ENCODE data around the gene FAM163B. TPM values are rescaled to one million over a fixed set of nuclear protein-coding genes. Genes with fewer than 3 reads are reported as not detected.

Gene FAM163B
- total RNA-seq, 1 experiment from 2014 or later, result 2.0 TPM

- H3K27me3 Mint-ChIP-seq (ENCODE audit: low read depth), result no peaks in the 10 kb centered on the region
- DNase-seq (ENCODE audit: low spot score), result no peak
These were observed 32.1 kb upstream of the FAM163B start for GRCh38 chr9:133641396-133641655.

DNA sequence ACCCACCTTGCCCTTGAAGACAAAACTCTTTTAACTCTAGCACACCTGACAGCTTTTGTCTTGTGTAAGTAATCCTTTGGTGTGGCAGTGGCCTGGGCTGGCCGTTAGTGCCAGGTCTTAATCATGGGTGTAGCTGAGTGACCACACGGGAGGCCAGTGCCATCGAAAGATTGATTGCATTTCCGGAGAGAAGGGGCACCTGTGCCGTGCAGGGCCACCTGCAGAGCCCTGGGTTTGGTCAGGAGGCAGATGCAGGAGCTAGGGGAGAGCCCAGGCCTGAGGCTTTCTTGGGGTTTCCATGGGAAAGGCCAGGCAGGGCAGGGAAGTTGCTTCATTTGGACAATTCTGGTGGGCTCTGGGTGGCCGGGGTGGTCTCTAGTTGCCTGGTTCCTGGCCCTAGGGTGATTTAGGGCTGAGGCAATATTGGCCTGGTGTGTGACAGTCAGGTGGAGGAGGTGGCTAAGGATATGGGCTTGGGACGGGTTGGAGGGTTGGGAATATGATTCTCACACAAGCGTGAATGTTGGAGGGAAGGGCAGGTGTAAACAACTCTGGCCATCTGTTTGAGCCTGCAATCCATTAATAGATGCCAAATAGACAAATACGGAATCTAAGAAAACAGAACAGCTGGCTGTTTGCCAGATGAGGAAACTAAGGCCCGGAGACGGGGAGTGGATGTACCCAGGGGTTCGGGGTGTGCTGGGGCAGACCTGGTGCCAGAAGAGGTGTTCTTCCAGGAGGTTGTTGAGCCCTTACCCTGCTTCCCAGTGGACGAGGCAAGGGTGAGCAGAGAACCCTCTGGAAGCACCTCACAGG is 31.6 kb upstream of the FAM163B start:
- ChIA-PET POLR2A (no interaction called here), CTCF (interaction anchor here (1.1 kb wide), 1 partner anchor 16 kb away, joined by 3 read pairs; no protein-coding TSS in a partner anchor)
- TF ChIP-seq PREB (CRISPR knock-in tag; IDR thresholded peaks at IDR 0.05; ENCODE audit: borderline replicate concordance) (no peak), NFYB (CRISPR knock-in tag; conservative IDR thresholded peaks at IDR 0.05; ENCODE audit: low read depth) (no peak), ZNF232 (CRISPR knock-in tag; IDR thresholded peaks at IDR 0.05) (no peak), ESRRA (CRISPR knock-in tag; IDR thresholded peaks at IDR 0.05; ENCODE audit: borderline replicate concordance) (no peak), SOX15 (CRISPR knock-in tag; IDR thresholded peaks at IDR 0.05) (no peak), HMGA2 (CRISPR knock-in tag; IDR thresholded peaks at IDR 0.05) (no peak)
- DNase-seq (ENCODE audit: low spot score) (no peak), ATAC-seq (no peak)
- Mint-ChIP-seq H3K27me3 (ENCODE audit: low read depth) (no peaks in the 10 kb centered on the region), H3K36me3 (no peaks in the 10 kb centered on the region), H3K27ac (0 out of 2 replicates have a peak overlapping the region, but pooled peaks have one; percentile 50), H3K4me1 (peaks cover 15% of the 10 kb centered on the region), H3K9me3 (no peaks in the 10 kb centered on the region), H3K4me3 (no peak overlapping the region)

More at GRCh38 chr9:133641396-133641655, 32.1 kb upstream of the FAM163B start:
- no peaks in the 10 kb centered on the region for H3K36me3 Mint-ChIP-seq
- H3K4me3 Mint-ChIP-seq, result no peak overlapping the region
- H3K9me3 Mint-ChIP-seq, result no peaks in the 10 kb centered on the region
- ChIA-PET POLR2A (no interaction called here), CTCF (no interaction called here)
- ATAC-seq, result no peak
- no peak overlapping the region for H3K27ac Mint-ChIP-seq
- no peak for TF ChIP-seq MYBL2 (CRISPR knock-in tag; IDR thresholded peaks at IDR 0.05)
- no peak for TF ChIP-seq JUN (CRISPR knock-in tag; IDR thresholded peaks at IDR 0.05)
- TF ChIP-seq E2F1 (CRISPR knock-in tag; IDR thresholded peaks at IDR 0.05), result no peak
- TF ChIP-seq MXD4 (CRISPR knock-in tag; IDR thresholded peaks at IDR 0.05; ENCODE audit: borderline replicate concordance), result no peak
- no peak for TF ChIP-seq EMX1 (CRISPR knock-in tag; IDR thresholded peaks at IDR 0.05)
- TF ChIP-seq PRRX2 (CRISPR knock-in tag; IDR thresholded peaks at IDR 0.05), result no peak
- no peak for TF ChIP-seq RORB (CRISPR knock-in tag; IDR thresholded peaks at IDR 0.05)
- no peak for TF ChIP-seq HMGA2 (CRISPR knock-in tag; IDR thresholded peaks at IDR 0.05)
- no peak for TF ChIP-seq STAT6 (CRISPR knock-in tag; conservative IDR thresholded peaks at IDR 0.05; ENCODE audit: low read depth)
- TF ChIP-seq SMAD3 (CRISPR knock-in tag; IDR thresholded peaks at IDR 0.05; ENCODE audit: borderline replicate concordance), result no peak
- TF ChIP-seq ZBTB21 (CRISPR knock-in tag; IDR thresholded peaks at IDR 0.05; ENCODE audit: borderline replicate concordance), result no peak
- no peak for TF ChIP-seq ZNF219 (CRISPR knock-in tag; IDR thresholded peaks at IDR 0.05; ENCODE audit: borderline replicate concordance)
- TF ChIP-seq ZNF425 (CRISPR knock-in tag; conservative IDR thresholded peaks at IDR 0.05), result no peak
- H3K4me1 Mint-ChIP-seq, result peaks cover 15% of the 10 kb centered on the region

All from WTC11 (cell line).